ENCODE measurements around the gene SNRNP25.

Gene SNRNP25

GRCh38 chr16:78444-79150 is 25.0 kb downstream of the SNRNP25 start:
- no peak for DNase-seq (ENCODE audit: low read depth)

DNA sequence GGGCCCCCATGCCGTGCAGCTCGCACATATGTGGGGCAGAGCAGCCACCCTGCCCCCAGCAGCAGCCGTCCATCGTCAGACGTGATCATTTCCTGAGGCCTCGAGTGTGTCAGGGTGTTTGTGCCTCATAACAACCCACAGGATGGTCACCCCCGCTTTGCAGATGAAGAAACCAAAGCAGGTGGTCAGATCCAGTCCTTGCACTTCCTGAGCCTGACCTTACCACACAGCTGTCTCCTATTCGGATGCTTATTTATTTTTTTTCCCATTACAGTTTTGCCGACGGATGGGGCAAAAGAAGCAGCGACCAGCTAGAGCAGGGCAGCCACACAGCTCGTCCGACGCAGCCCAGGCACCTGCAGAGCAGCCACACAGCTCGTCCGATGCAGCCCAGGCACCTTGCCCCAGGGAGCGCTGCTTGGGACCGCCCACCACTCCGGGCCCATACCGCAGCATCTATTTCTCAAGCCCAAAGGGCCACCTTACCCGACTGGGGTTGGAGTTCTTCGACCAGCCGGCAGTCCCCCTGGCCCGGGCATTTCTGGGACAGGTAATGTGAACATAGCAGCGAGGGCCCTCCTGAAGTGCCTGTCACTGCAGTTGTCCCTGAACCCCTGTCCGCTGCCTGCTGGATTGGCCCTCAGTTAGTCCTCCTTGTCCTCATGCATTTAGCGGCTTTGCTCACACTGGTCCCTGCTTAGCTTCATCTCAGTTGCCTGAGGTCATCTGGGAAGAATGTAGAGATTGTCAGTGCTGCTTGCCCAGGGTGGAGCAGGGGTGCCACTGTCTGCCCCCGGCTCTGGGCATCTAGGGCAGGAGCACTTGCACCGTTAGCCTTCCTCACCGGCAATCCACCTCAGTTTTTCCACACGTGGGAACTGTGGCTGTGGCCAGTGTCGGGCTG is 25.8 kb downstream of the SNRNP25 start:
- no peak for DNase-seq (ENCODE audit: low read depth)

GRCh38 chr16:83060-83603 is 29.5 kb downstream of the SNRNP25 start:
- DNase-seq (ENCODE audit: low read depth): no peak

- no peak for DNase-seq (ENCODE audit: low read depth)
Observed at GRCh38 chr16:83781-84615, 30.4 kb downstream of the SNRNP25 start.

GRCh38 chr16:84718-85406 is 31.2 kb downstream of the SNRNP25 start:
- peak; percentile 73 for DNase-seq (ENCODE audit: low read depth)

- no peak for DNase-seq (ENCODE audit: low read depth)
Observed at GRCh38 chr16:85407-85782, 31.8 kb downstream of the SNRNP25 start.

- no peak for DNase-seq (ENCODE audit: low read depth)
Observed at GRCh38 chr16:85865-86264, 32.2 kb downstream of the SNRNP25 start.

GRCh38 chr16:86483-86952 is 32.9 kb downstream of the SNRNP25 start:
- DNase-seq (ENCODE audit: low read depth): no peak

GRCh38 chr16:88613-89012 is 35.0 kb downstream of the SNRNP25 start:
- DNase-seq (ENCODE audit: low read depth): no peak

DNA sequence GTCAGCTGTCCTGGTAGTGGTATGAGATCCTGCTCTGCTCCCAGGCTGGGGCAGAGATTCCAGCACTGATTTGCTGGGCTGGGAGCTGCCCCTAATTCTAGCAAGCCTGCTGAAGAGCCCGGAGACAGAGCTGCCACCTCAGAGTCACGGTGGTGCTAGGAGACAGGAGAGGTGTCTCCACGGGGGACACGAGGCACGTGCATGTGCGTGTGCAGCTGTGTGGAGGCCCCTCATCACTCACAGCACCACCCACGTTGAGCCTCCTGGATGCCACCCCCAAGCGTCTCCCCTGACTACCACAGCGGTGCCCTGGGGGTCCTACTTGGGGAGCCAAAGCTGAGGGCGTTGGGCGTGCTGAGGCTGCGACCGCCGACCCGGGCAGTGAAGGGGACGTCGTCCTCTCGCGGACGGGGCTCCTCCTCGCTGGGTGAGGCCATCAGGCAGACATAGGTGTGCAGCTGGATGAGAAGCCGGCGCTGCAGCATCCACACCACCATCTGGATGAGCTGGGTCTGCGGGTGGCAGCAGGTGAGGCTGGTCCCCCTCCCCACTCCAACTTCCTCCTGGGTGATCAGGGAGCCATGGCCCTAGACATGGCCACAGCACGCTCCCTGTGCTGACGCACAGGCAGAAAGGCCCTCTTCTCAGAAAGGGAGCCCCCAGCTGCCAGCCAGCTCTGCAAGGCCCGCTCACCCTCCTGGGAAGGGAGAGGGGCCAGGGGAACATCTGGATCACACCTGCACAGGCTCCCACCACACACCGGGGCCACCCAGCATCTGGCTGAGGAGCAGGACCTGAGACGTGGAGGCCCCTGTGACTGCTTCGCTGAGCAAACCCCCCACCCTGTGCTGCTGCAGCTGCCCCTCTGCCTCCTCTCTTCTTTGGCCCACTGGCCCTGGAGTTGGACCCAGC is 36.0 kb downstream of the SNRNP25 start:
- no peak for DNase-seq (ENCODE audit: low read depth)

- no peak for DNase-seq (ENCODE audit: low read depth)
Observed at GRCh38 chr16:91484-91883, 37.9 kb downstream of the SNRNP25 start.

DNA sequence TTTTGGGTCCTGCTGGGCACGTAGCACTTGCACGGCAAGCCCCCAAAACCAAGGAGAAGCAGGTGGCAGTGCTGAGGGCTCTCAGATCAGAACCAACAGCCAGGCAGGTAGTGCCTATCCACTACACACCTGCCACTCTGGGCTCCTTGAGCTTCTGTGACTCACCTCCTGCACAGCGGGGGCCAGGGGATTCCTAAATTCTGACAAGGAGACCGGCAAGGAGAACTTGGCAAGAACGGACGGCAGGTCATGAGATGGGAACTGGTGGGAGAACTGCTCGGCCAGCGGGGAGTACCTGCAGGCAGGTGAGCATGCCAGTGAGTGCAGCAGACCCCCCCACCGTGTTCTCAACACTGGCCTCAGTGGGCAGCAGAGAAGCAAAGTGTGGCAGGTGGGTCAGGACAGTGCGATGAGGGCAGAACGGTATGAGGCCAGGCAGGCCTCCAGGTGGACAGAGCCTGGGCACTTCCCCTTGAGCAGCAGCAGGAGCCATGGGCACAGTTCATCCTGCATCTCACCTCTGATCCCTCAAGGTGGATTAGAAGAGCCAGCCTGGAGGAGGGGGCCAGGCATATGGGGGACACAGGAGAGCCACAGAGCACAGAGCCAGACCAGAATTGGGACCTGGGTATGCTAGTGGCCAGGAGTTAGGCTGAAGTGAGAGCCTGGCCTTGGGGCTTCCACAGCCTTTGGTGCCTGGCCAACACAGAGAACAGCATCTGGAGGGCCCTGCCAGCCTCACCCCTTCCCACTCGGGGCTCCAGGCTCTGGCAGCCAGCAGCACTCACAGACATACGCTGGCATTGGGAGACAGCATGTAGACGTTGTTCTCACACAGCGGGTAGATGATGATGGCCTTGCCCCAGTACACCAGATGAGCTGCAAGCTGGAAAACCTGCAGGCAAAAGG is 39.1 kb downstream of the SNRNP25 start:
- no peak for DNase-seq (ENCODE audit: low read depth)

DNA sequence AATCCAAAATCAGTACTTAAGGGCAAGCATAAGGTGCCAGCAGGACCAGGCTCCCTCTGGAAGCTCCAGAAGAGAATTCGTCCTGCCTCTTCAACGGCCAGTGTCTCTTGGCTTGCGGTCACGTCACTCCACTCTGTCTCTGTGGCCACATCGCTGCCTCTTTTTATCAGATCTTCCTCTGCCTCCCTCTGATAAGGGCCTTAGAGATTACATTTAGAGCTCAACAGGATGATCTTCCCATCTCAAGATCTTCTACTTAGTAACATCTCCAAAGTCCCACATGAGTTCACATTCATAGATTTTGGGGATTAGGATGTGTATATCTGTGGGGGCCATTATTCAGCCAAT is 41.3 kb downstream of the SNRNP25 start:
- DNase-seq (ENCODE audit: low read depth): no peak

DNA sequence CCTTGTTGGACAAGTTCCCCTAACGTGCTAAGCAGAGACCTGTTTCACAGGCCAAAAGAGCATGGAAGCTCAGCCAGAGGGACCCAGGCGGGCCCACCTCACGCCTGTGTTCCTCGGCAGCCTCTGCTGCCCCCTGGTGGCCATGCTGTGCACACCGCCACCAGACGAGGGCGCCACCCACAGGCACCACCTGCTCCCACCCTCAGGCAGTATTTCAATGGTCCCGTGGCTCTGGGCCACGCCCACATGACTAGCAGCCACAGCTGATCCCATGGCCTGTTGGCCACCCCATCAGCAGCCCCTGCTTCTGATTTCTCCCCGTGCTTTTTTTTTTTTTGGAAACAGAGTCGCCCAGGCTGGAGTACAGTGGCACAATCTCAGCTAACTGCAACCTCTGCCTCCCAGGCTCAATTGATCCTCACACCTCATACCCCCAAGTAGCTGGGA is 43.3 kb downstream of the SNRNP25 start:
- no peak for DNase-seq (ENCODE audit: low read depth)

DNA sequence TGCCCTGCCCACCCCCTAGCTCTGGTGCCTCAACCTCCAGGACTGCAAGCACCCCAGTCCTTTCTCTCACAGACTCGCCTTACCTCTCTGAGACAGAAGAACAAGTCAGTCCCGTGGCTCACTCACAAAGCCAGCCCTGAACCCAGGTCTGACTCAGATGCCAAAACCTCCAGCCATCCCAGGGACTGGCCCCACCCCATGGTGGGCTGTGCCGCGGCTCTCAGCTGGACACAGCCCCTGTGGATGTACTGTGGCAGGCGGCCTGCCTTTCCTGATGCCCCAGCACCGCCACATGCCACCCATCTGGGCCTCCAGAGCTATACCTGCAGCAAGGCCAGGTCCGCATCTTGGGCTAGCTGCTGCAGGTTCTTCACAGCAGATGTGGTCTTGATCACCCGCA is 44.2 kb downstream of the SNRNP25 start:
- DNase-seq (ENCODE audit: low read depth): no peak

- DNase-seq (ENCODE audit: low read depth): no peak
Observed at GRCh38 chr16:100989-101388, 47.4 kb downstream of the SNRNP25 start.

- DNase-seq (ENCODE audit: low read depth): no peak
Observed at GRCh38 chr16:101586-101985, 48.0 kb downstream of the SNRNP25 start.

DNA sequence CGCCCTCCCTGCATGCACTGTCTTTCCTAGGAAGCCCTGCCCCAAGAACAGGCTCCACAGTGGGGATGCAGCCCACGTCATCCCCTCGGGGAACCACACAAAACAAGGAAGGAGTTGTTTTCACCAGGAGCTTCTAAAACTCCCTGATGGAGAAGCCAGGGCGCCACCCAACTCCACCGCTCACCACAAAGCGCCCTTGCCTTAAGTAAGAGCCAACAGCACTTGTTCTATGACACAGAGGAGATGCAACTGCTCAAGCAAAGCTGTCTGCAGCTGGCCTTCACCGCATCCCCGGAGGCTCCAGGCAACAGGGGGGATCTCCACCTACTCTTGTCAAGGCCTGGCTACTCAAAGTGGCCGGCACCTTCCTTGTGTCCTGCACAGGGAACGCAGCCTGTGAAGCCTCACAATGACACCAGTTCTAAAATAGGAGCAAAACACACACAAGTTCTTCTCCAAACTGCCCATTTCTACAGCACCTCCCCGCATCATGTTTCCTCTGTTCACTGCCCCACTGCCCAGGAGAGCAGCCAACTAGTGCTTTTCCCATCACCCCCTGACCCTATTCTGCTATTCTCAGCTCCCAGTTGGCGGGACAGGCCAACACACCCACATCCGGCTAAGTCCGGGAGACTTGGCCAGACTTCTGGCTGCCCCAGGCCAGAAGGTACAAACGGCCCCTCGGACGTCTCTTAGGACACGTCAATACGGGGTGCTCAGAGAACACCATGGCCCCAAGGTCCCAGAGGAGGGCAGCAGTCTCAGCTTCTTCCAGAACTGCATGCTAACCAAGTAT is 48.6 kb downstream of the SNRNP25 start:
- no peak for DNase-seq (ENCODE audit: low read depth)

DNA sequence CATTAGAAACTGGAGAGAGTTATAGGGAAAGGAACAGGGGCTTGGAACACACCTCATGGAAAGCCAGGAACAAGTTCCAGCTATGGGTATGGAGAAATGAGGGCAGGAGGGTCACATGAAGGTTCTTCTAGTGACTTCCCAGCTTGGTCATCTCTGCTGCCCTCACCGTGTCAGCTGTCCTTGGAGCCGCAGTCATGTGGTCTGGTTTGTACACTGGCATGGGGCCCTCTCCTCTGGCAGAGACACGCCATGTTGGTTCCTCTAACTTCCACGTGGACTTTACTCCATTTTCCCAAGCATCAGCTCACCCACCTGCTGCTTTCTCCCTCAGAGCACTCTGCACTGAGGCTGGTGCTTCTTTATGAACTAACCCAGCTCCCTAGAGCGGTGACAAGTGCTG is 50.7 kb downstream of the SNRNP25 start:
- DNase-seq (ENCODE audit: low read depth): no peak
